Skeletal muscle satellite cell (primary cell): ENCODE data around the gene ERBB2.
"Not testable (repeated sequence)": the region's sequence is repeated elsewhere in the genome, so short reads cannot be mapped to it uniquely, and the experiment has no call there.

Experiments
- H3K27me3 ChIP-seq: 2 replicates; pipeline ENCODE4 v1.7.0; 2013; ENCODE audit warnings: low read length; ENCODE audit not compliant: control insufficient read depth, insufficient read depth
- H3K36me3 ChIP-seq: 2 replicates; pipeline ENCODE4 v1.7.0; 2013; ENCODE audit warnings: mild to moderate bottlenecking, control low read depth, low read length; ENCODE audit not compliant: insufficient read depth
- H3K4me1 ChIP-seq: 2 replicates; pipeline ENCODE4 v1.7.0; 2013; ENCODE audit warnings: low read length; ENCODE audit not compliant: control insufficient read depth, insufficient read depth
- H3K4me2 ChIP-seq: 2 replicates; pipeline ENCODE4 v1.7.0; 2013; ENCODE audit warnings: mild to moderate bottlenecking, low read length
- H3K4me3 ChIP-seq: 2 replicates; pipeline ENCODE4 v1.7.0; 2013; ENCODE audit warnings: low read length
- H3K9ac ChIP-seq: 2 replicates; pipeline ENCODE4 v1.7.0; 2013; ENCODE audit warnings: mild to moderate bottlenecking, low read depth, low read length, moderate library complexity
- H3K9me3 ChIP-seq: replicated peaks from 2 replicates; pipeline ENCODE4 v1.7.0; 2013; ENCODE audit warnings: mild to moderate bottlenecking, control low read depth, low read length

ERBB2 gene

GRCh38 chr17:39725923-39726322 is 26.1 kb downstream of the ERBB2 start:
- not testable (repeated sequence) for H3K4me1 ChIP-seq, H3K9ac ChIP-seq, H3K4me2 ChIP-seq, H3K9me3 ChIP-seq, H3K27me3 ChIP-seq, H3K4me3 ChIP-seq
- peaks cover 50% of the 10 kb centered on the region for H3K36me3 ChIP-seq

GRCh38 chr17:39726617-39727016 is 26.8 kb downstream of the ERBB2 start:
- Histone ChIP-seq H3K4me1 (peaks cover 7% of the 10 kb centered on the region), H3K36me3 (peaks cover 50% of the 10 kb centered on the region), H3K27me3 (no peaks in the 10 kb centered on the region), H3K9me3 (no peaks in the 10 kb centered on the region), H3K4me2 (no peak overlapping the region), H3K4me3 (no peak overlapping the region), H3K9ac (no peak overlapping the region)

GRCh38 chr17:39727556-39727955 is 27.7 kb downstream of the ERBB2 start:
- Histone ChIP-seq H3K4me1 (peaks cover 7% of the 10 kb centered on the region), H3K4me3 (no peak overlapping the region), H3K9me3 (no peaks in the 10 kb centered on the region), H3K27me3 (no peaks in the 10 kb centered on the region), H3K9ac (no peak overlapping the region), H3K4me2 (no peak overlapping the region), H3K36me3 (peaks cover 46% of the 10 kb centered on the region)

- Histone ChIP-seq H3K4me3 (peak overlapping the region; percentile 75), H3K36me3 (peaks cover 43% of the 10 kb centered on the region), H3K9me3 (no peaks in the 10 kb centered on the region), H3K9ac (peak overlapping the region; percentile 81), H3K4me1 (peaks cover 7% of the 10 kb centered on the region), H3K27me3 (no peaks in the 10 kb centered on the region), H3K4me2 (peak overlapping the region; percentile 87)
Observed at GRCh38 chr17:39729280-39729851, 29.5 kb downstream of the ERBB2 start.

GRCh38 chr17:39730095-39730921 is 30.4 kb downstream of the ERBB2 start, which contains the start of gene MIEN1:
Gene MIEN1, minus strand, starts transcription at chr17:39730532. Its CDS starts 37 bp downstream, at chr17:39730495.
- Histone ChIP-seq H3K4me3 (peak within 1 kb of the TSS; percentile 75), H3K9me3 (no peaks in the 10 kb centered on the region), H3K4me1 (peaks cover 7% of the 10 kb centered on the region), H3K4me2 (peak within 1 kb of the TSS; percentile 87), H3K36me3 (peaks cover 34% of the 10 kb centered on the region), H3K9ac (peak within 1 kb of the TSS; percentile 81), H3K27me3 (no peaks in the 10 kb centered on the region)

GRCh38 chr17:39732586-39732985 is 32.7 kb downstream of the ERBB2 start:
- Histone ChIP-seq H3K9ac (no peak overlapping the region), H3K36me3 (peaks cover 18% of the 10 kb centered on the region), H3K4me2 (no peak overlapping the region), H3K4me1 (peaks cover 7% of the 10 kb centered on the region), H3K4me3 (no peak overlapping the region), H3K27me3 (peaks cover 5% of the 10 kb centered on the region), H3K9me3 (no peaks in the 10 kb centered on the region)

- Histone ChIP-seq H3K36me3 (no peaks in the 10 kb centered on the region), H3K27me3 (peaks cover 26% of the 10 kb centered on the region), H3K4me3 (no peak overlapping the region), H3K9me3 (no peaks in the 10 kb centered on the region), H3K4me2 (no peak overlapping the region), H3K4me1 (peaks cover 24% of the 10 kb centered on the region), H3K9ac (no peak overlapping the region)
Observed at GRCh38 chr17:39735882-39736281, 36.0 kb downstream of the ERBB2 start.

GRCh38 chr17:39736319-39737165 is 36.7 kb downstream of the ERBB2 start:
- no peaks in the 10 kb centered on the region for H3K9me3 ChIP-seq
- H3K4me2 ChIP-seq, result no peak overlapping the region
- peaks cover 31% of the 10 kb centered on the region for H3K4me1 ChIP-seq
- peaks cover 26% of the 10 kb centered on the region for H3K27me3 ChIP-seq
- no peak overlapping the region for H3K9ac ChIP-seq
- no peak overlapping the region for H3K4me3 ChIP-seq
- H3K36me3 ChIP-seq, result no peaks in the 10 kb centered on the region

- H3K36me3 ChIP-seq, result no peaks in the 10 kb centered on the region
- H3K4me1 ChIP-seq, result peaks cover 31% of the 10 kb centered on the region
- H3K4me3 ChIP-seq, result no peak overlapping the region
- no peak overlapping the region for H3K4me2 ChIP-seq
- H3K9me3 ChIP-seq, result no peaks in the 10 kb centered on the region
- no peak overlapping the region for H3K9ac ChIP-seq
- H3K27me3 ChIP-seq, result peaks cover 30% of the 10 kb centered on the region
Observed at GRCh38 chr17:39737206-39737759, 37.4 kb downstream of the ERBB2 start.

- H3K27me3 ChIP-seq, result peaks cover 32% of the 10 kb centered on the region
- H3K4me2 ChIP-seq, result peak within 1 kb of the TSS; percentile 59
- peaks cover 31% of the 10 kb centered on the region for H3K4me1 ChIP-seq
- H3K4me3 ChIP-seq, result no peak within 1 kb of the TSS
- no peak within 1 kb of the TSS for H3K9ac ChIP-seq
- H3K36me3 ChIP-seq, result no peaks in the 10 kb centered on the region
- no peaks in the 10 kb centered on the region for H3K9me3 ChIP-seq
Observed at GRCh38 chr17:39737760-39738567, 38.1 kb downstream of the ERBB2 start, which contains the start of gene GRB7. Gene GRB7, plus strand, starts transcription at chr17:39737938. Its CDS starts 4,364 bp downstream, at chr17:39742302.
